GM12874 (cell line): ENCODE data around the gene RUSF1.

Source experiments
- CTCF ChIP-seq: IDR thresholded peaks from 2 replicates; pipeline ENCODE4 v1.5.1; 2011; ENCODE audit warnings: low read depth, mild to moderate bottlenecking, control low read depth, low read length, moderate library complexity; ENCODE audit not compliant: insufficient read depth

RUSF1 gene

GRCh38 chr16:31522071-31522470 is 13.9 kb upstream of the RUSF1 start:
- TF ChIP-seq CTCF: no peak

DNA sequence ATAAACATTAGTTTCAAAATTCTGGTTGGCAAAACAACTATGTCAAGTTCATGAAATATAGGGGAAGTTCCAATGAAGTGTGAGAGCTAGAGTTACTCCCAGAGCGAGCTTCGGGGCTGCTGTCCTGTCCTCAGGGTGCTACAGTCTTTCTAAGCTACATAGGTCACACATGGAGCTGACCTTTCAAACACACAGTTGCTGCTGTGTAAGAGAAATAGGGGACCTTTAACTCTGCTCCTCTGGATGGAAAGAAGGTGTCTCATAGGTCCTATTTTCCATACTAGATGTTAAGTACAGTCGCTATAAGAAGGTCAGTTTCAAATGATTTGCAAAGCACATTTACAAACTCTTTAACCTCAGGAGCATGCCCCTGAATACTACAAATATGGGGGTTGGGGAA is 13.2 kb upstream of the RUSF1 start:
- no peak for TF ChIP-seq CTCF

DNA sequence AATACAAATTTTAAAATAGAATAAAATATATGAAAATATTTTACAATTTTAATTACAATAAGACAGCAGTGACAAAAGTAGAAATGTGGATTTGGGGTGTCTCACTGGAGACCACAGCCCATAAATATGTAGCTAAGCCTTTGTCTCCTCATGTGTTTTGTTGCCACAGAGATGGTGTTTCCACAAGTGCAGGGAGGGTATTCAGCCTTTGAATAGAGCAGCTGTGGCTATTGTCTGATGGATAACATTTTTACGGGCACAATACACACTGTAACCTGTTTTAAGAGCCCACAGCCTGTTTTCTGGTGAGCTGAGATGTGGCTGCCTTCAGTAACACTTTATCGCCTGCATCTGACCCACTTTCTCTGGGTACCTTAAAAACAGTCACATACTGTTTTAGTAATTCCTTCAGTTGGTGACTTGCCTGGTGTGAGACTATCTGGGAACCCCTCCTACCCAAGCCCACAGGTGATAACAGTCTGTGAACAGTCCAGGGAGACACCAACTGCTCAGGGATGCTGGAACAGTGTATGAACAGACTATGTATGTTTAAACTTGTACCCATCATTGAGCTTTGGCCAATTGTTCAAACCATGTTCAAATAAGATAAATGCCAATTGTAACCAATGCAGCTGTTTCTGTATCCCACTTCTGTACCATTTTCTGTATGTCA is 11.7 kb upstream of the RUSF1 start:
- TF ChIP-seq CTCF: no peak

DNA sequence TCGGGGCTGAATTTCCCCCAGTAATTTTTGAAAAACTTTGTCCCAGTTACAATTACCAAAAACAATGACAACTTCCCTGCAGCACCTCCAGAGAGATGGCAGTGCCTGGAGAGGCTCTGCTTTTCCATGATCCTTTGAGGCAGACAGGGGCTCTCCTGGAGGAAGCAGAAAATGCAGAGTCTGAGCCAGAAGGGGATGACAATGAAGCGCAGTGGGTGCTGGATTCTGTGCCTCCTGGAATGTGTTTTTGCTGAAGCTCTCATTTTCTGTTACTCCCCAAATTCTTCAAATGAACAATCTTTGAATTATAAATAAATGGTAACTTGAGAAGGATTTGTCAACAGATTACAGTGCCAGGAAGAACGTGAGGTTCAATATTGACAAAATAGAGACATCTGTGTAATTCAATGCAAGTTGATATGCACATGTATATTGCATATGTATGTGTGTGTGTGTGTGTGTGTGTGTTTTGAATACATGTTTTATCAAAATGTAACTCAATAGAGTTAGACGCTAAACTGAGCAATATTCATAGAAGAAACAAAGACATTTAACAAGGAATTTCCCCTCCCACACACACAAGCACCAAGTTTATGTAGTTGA is 9.7 kb upstream of the RUSF1 start:
- TF ChIP-seq CTCF: no peak

DNA sequence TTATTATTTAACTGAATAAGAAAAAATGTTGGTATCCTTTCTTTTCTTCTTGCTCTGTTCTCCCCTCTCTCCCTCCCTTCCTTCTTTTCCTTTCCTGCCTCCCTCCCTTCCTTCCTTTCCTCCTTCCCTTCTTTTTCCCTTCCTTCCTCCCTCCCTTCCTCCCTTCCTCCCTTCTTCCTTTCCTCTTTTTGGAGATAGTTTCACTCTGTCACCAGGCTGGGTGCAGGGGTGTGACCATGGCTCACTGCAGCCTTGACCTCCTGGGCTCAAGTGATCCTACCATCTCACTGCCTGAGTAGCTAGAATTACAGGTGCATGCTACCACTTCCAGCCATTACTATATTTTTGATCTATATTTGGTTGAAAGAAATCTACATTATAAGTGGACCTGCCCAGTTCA is 5.7 kb upstream of the RUSF1 start:
- no peak for TF ChIP-seq CTCF

- TF ChIP-seq CTCF: no peak
Observed at GRCh38 chr16:31513126-31513525, 4.9 kb upstream of the RUSF1 start.

- TF ChIP-seq CTCF: no peak
Observed at GRCh38 chr16:31508706-31509195, 560 bp upstream of the RUSF1 start.
